Measurements from ENCODE around the gene MLEC.
"Not testable (repeated sequence)": the region's sequence is repeated elsewhere in the genome, so short reads cannot be mapped to it uniquely, and the experiment has no call there.

The MLEC gene

DNA sequence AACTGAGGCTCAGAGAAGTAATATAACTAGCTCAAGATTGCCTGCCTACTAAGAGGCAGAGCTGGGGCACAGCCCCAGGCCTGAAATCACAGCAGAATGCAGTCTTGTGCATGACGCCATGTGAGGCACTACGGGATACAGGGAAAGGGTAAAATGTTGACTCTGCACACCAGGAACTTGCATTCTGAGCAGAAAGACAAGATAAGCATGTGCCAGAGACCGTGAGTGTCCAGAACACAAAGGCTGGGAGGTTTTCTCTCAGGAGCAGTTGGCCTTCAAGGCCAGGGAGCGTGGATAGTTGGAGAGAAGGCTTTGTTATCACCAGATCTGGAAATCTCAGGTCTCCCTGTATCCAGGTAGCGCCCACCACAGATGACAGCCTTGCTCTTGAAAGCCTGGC lies 23.2 kb upstream of the MLEC start:
- no peak for DNase-seq

DNA sequence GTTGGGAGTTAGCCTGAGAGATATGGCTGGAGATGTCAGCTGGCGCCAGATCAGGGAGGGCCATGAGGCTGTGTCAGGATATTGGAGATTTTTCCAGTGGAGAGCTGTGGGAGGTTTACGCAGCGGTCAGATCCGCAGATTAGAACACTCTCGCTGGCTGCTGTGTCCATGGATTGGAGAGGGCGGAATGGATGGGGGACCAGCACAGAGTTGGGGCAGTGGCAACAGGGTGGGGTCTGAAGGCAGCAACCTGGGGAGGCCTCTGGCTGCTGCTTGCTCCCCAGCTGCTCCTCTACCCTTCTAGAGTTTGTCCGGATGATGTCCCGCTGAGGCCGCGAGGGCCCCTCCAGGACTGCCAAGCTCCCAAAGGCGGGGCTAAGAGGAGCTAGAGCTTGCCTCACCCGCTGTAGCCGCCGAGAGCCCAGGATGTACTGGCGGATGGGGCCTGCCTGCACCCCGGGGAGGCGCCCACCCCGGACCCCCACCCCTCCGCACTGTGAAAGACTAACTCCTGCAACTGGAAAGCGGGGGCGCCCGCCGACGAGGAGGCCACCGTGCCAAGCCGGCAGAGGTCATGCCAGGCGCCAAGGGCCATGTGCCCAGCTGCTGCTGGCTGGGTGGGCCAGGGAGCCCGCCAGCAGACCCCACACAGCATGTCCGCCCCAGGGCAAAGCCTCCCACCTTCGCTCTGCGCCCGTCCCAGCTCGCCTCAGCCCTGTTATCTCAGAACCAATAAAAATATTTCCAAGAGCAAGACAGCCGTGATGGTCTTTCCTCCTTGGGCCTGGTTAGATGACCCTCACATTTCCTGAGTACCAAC lies 20.2 kb upstream of the MLEC start:
- no peak for DNase-seq

DNA sequence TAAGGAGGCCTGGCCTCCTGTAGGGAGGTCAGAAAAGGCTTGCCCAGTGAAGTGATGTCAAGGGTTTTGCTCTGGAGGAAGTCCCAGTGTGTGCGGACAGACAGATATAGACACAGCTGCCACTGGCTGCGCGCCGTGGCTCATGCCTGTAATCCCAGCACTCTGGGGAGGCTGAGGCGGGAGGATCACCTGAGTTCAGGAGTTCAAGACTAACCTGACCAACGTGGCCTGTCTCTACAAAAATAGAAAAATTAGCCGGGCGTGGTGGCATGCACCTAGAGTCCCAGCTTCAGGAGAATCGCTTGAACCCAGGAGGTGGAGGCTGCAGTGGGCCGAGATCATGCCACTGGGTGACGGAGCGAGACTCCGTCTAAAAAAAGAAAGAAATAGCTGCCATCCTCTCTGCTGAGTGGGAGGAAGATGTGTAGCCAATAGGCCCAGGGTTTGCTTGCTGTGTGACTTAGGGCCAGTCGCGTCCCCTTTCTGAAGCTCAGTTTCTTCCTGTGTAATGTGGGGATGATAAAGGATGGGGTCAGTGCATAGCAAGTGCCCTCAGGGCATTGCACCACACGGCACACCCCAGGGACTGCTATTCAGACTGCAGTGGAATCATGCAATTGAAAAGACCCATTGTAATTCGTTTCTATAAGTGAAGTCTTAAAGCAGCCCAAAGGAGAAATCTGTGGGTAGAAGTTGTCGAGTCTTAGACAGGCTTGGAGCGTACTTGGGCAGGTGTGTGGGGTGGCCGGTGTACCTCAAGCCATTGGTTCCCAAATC lies 18.7 kb upstream of the MLEC start:
- no peak for DNase-seq

DNA sequence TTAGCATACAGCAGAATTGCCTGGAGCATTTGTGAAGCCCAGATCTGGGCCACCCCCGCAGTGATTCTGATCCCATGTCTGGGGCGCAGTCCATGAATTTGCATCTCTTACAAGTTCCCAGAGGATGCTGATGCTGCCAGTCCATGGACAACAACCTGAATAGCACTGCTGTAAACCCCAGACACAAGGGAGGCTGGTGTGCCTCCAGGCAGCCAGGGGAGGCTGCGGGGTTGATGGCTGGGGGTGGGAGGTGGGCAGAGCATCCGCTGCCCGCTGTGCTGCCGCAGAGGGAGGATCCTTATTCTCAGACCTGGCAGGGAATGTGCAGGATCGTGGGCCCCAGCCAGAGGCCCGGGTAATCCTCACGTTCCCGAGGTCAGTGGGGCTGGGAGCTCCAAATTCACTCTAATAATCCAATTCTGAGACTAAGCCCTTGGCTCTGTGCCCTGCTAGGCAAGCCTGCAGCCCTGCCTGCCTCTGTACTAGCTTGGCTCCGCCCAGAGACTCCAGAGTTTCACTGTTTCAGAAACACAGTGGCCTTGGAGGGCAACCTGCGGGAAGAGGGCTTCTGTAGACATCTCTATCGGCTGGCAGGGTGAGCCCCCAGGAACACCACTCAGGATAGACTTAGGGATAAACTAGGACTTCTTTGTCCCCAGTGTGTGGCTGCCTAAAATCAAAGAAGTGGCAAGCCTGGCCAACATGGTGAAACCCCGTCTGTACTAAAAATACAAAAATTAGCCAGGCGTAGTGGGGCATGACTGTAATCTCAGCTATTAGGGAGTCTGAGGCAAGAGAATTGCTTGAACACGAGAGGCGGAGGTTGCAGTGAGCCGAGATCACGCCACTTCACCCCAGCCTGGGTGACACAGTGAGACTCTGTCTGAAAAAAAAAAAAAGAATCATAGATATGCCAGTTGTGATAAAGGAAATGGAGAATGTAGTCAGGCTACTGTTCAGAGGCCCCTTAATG lies 17.8 kb upstream of the MLEC start:
- no peak for DNase-seq

DNA sequence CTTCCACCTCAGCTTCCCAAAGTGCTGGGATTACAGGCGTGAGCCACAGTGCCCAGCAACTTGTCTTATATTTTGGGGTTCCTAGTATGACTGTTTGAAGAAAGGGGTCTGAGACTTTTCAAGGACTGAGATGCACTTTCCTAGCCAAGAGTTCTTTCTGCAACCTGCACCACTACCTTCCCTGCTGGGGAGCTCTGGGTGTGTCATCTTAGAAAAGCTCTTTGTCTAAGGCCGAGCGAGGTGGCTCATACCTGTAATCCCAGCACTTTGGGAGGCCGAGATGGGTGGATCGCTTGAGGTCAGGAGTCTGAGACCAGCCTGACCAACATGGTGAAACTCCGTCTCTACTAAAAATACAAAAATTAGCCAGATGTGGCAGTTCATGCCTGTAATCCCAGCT lies 16.7 kb upstream of the MLEC start:
- not testable (repeated sequence) for DNase-seq

DNA sequence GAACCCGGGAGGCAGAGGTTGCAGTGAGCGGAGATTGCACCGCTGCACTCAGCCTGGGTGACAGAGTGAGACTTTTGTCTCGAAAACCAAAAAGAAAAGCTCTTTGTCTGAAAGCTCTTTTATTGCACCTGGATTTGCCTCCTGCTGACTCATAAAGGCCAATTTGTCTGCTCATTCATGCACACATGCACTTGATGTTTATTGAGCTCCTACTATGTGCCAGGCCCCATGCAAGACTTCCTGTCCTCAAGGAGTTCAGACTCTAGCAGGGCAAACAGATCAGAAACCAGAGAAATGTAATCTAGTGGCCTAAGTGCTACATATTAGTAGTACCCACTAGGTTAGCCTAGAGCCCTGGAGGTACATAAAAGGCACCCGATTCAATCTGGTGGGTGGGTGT lies 16.3 kb upstream of the MLEC start:
- DNase-seq = no peak

DNA sequence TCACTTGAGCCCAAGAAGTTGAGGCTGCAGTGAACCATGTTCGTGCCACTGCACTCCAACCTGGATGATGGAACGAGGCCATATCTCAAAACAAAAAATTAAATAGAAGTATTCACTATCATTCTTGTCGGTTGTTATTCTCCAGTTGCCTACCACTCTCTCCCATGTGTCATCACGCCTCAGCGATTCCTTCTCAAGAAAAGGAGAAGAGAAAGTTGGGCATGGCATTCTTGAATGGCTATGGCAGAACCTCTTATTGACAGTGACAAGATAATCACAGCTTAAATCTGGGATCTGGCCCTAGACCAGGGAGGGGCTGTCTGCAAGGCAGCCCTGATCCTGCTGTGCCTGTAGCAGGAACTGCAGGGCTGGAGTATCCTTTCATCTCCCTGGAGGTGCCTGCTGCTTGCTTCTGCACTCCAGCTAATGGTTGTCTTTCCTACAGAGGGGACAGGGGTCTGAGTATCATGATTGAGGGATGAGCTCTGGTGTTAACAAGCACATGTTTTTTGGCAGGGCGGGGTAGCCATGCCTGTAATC lies 12.8 kb upstream of the MLEC start:
- no peak for DNase-seq

DNA sequence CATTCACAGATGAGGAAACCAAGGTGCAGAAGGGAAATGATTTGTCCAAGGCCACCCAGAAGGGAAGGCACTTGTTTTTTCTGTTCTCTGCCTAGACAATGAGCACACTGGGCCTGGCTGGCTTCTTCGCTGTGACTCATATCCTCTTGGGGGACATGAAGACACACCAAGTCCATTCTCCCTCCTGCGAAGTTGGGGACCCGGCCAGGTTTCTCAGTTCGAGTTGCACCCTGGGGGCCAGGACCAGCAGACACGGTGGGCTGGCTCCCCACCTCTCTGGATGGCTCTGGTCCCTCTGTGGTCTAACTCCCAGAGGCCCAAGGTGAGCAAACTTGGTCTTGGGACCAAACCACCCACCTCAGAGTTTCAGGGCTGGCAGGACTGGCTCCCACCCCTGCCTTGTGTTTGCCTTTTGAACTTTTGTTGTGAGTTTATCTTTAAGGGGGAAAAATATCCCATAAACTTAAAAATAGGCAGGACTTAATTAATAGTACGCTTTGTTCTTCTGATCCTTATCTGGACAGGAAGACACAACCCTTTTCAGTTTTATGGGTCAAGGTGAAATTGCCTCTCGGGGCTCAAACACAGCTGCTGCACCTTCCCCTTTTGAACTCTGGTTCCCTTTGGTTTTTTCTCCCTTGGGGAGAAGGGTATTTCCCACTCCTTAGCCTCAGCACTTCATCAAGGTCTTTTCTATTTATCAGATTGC lies 9.0 kb upstream of the MLEC start:
- no peak for DNase-seq

DNA sequence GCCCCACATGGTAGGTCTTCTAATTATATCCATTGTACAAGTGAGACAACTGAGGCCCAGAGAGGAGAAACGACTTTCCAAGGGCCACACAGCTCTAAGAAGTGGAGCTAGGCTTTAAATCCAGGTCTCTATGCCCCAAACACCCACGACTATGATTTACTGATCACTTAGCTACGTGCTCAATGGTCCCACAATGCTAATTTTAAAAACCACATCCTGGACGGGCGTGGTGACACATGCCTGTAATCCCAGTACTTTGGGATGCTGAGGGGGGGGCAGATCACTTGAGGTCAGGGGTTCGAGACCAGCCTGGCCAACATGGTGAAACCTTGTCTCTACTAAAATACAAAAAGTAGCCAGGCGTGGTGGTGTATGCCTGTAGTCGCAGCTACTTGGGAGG lies 8.4 kb upstream of the MLEC start:
- no peak for DNase-seq

DNA sequence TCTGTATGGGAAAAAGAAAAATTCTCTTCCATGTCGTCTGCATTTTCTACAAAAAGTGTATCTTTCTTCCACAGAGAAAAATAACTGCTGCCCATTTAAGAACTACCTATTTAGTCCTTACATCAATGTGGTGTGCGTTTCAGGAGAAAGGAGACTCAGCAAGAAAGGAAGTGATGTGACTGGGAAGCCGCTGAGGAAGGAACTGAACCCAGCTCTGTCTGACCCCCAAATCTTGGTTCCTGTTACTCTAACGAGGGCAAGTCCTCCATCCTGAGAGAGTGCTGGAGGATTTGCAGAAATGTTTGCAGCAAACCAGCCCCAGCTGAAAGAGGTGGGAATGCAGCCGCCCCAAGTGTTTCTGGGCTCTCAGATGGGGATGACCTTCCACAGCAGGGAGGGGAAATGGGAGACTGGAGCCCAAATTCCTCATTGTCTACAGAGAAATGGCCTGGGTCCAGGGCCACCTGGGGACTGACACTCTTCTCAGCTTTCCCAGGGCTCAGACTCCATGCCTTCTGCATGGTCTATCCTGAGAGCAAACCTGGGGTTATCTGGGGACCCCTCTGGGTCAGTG lies 6.7 kb upstream of the MLEC start:
- DNase-seq = no peak

DNA sequence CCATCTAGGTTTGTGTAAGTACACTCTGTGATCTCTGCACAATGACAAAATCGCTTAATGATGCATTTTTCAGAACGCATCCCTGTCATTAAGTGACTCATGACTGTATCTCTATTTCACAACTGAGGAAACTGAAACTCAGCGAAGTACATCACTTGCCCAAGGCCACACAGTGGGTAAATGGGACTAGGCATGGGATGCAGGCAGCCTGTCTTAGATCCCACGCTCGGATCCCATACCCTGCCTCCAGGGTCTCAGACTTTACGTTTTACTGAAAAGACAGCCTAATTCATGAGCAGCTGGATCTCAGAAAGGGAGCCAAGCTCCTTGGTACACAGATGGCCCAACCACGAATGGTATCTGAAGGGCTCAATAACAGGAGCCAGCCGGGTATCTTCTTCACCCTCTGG lies 2.4 kb upstream of the MLEC start:
- no peak for DNase-seq

DNA sequence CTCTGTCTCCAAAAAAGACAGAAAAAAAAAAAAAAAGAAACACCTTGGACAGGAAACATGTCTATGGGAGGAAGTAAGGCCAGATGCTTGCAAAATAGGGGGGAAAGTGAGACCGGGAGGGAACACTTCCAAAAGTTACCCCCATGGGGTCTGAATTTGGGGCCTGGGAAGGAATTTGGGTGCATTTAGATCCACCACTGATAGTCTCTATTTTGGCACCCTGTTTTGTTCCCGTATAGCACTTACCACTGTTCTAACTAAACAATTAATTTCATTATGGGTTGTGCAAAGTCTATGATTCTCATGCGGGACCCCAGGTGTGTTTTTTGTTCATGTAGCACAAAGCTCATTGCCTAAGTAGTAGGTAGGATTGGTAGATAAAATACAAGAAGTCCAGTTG lies 1.4 kb upstream of the MLEC start:
- no peak for DNase-seq

DNA sequence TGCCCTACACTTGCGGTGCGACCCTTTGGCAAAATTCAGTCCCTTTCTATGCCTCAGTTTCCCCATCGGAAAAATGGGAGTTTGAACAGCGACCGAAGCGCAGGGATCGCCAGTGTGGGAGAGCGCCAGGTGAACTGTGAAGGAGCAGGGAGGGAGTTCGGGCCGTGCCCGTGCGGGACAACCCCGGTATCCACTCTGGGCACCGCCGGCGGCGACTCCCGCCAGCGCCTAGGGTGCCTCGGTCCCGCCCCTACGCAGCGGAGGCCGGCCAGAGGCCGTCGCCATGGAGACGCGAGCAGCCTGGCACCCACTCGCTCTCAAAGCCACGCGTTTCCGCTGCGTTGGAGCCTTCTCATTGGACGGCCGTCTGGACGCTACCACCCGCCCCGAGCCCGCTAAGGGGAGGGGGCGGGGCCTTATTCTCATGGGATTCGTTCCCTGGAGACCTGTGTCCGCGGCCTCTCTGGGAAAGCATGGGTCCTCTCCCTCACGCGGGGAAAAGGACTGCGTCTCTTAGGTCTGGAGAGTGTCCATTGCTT lies 729 bp upstream of the MLEC start:
- peak; percentile 95 for DNase-seq

DNA sequence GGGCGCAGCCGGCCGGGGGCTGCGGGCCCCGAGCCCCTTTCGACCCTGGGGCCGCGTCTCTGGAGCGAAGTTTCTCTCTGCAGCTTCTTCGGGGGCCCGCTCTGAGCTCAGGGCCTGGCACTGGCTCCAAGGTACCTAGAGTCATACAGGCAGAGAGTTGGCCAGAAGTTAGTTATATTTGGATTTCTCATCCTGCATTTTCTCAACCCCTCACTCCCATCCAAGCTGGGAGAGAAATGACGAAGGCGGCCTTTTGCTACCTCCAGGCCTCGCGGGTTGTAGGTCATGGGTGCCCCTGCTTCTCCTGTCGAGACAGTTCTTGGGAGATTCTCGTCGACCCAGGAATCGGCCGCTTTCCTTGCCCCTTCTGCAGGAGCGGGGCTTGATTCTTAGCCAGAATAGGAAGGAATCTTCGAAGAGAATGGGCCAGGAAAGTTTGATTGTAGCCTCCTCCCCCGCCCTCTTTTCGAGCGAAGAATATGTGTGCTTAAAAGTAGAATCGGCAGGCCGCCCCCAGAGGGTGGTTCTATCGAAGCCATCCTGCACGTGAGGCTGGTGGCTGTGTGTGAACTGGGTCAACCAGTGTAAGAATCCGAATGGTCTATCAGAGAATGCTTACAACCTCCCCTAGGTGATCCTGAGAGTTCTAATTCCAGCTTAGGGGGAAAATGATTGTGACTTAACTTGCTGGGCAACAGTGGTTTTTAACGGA lies 785 bp downstream of the MLEC start:
- DNase-seq = peak; percentile 41

DNA sequence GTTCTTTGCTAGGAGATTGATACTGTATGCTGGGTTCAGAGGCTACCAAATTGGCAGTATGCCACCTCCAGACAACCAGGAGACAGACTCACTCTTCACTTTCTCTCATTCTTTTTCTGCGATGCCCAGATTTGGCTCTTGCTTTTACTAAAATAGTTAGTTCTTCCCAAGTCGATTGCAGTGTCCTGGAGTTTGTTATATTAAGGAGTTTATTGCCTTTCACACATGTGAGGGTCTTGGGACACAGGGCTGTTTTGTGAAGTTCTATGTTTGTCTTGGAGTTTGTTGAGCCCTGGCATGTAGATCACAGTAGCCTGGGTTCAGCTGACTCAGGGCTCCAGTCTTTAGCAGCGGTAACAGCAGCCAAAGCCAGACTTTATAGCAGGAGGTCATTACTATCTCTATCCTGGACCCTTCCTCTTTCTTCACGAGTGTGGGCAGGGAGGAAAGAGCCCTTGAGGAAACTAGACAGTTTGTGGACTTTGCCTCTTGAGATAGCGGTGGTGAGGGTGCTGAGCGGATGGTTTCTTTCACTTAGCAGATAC lies 1.6 kb downstream of the MLEC start:
- DNase-seq = no peak

DNA sequence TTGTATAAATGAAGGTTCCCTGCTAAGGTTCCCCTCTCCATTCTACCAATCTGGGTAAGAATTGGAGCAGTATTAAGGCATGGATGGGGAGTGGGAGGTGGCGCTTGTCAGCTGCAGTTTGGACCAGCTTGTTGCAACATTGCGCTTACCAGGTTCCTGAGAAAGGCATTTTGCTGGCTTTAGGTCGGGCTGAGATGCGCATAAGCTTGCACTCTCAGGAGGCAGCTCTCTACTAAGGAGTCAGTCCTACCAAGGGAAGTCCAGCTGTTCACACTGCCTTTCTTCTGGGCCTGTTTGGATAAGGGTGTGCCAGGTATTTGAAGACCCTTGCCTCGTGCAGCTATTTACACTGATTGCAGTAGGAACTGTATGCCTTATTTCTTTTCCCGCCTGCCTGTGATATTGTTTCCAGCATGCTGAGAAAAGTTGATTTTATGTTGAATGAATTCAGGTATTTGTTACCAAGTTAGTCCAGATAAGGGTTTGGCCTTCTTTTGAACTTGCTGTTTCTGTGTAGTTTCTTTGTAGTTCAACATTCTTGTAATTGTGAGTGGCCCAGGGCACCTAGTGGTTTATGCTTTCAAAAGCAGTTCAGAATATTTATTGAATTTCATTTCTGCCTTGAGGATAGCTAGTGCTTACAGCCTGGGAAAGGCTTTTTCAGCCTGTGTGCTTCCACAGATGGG lies 2.6 kb downstream of the MLEC start:
- no peak for DNase-seq

DNA sequence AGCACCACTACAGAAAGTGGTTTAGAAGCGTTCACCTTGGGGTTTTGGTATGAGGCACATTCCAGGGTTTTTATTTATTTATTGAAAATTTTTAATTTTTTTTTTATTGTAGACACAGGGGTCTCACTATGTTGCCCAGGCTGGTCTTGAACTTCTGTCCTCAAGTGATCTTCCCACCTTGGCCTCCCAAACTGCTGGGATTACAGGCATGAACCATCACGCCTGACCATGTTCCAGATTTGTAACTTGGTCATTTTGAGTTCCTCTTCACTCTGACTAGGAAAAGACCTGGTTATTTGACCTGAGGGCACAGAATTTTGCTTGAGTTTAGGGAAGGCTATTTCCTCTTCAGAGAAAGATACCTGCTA lies 3.1 kb downstream of the MLEC start:
- no peak for DNase-seq

DNA sequence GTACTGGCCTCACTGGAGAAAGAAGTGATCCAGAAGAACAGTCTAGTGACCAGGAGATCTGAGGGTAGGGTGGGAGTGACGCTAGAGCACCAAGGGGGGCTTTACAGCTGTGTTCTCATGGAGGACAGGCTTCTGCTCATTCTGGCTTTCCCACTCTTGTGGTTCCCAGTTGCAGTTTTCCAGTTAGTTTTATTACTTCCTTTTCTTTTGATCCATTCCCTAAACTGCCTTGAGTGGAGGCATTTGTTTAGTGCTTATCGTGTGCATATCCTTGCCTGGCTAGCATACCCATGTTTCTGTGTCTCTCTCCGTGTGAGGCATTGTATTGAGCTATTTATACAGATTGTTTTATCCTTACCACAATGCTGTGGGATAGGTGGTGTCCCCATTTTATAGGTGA lies 4.0 kb downstream of the MLEC start:
- no peak for DNase-seq

DNA sequence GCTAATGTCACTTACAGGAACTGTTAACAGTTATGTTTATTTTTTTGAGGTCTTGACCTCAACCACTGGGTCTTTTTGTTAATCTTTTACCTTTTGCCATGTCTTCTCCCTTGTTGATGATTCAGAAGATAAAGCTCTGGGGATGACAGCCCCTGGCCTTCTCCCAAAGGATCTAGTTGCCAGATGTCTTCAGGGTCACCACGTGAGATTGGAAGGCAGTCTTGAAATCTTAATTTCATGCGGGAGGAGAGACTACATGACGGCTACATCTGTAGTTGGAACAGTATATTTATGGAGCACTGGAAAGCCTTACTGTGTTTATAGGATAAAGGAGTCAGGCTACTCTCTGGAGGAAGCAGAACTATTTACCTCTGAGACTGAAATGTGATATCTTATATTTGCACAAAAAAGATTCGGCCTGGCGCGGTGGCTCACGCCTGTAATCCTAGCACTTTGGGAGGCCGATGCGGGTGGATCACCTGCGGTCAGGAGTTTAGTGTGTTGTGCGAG lies 5.6 kb downstream of the MLEC start:
- DNase-seq = no peak

DNA sequence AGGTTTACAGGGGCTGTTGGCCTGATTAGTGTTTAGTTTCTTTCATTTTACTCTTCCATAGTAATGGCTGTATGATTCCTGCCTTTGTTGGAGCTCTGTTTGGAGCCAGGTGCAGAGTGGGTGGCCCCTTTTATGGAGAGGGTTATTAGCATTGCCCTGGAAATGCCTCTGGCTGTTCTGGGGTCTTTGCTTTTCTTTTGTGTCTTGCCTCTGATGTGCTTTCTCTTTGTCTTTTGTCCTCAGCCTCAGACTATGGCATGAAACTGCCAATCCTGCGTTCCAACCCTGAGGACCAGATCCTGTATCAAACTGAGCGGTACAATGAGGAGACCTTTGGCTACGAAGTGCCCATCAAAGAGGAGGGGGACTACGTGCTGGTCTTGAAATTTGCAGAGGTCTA lies 6.9 kb downstream of the MLEC start:
- no peak for DNase-seq
